Heart right ventricle (tissue), 16 donors: ENCODE results near the gene ERGIC3. TPM values are rescaled to one million over a fixed set of nuclear protein-coding genes. Genes with fewer than 3 reads are reported as not detected.

Experiments used
- ATAC-seq, 8 donors: fragments of 200-7000 bp; cut with Tn5 transposase; one replicate each; pipeline ENCODE4 v1.9.1; 2020; ENCODE audit warnings: mild to moderate bottlenecking in 8 of 8, moderate library complexity in 8 of 8, moderate number of reproducible peaks in 1 of 8
- DNase-seq, 2 donors: peaks; one replicate each; pipeline ENCODE4 v3.0.0-alpha.2; 2020
- H3K27ac ChIP-seq, 10 donors: fragments of 200-600 bp; sonication (generic) in 2 of 10; one replicate each; pipeline versions ENCODE4 v1.5.0 to v1.8.0; 2020 to 2022; ENCODE audit warnings: mild to moderate bottlenecking in 3 of 10
- H3K27me3 ChIP-seq, 7 donors: fragments of 200-600 bp; one replicate each; pipeline ENCODE4 v1.8.0; 2021 to 2022; ENCODE audit warnings: mild to moderate bottlenecking in 2 of 7
- H3K36me3 ChIP-seq, 9 donors: fragments of 200-600 bp; sonication (generic) in 1 of 9; one replicate each; pipeline versions ENCODE4 v1.5.0 to v1.8.0; 2020 to 2022; ENCODE audit warnings: mild to moderate bottlenecking in 2 of 9
- H3K4me1 ChIP-seq, 9 donors: fragments of 200-600 bp; sonication (generic) in 1 of 9; one replicate each; pipeline versions ENCODE4 v1.5.0 to v1.8.0; 2020 to 2022; ENCODE audit warnings: mild to moderate bottlenecking in 4 of 9
- H3K4me3 ChIP-seq, 10 donors: fragments of 200-600 bp; sonication (generic) in 2 of 10; one replicate each; pipeline versions ENCODE4 v1.5.0 to v1.8.0; 2020 to 2022; ENCODE audit warnings: mild to moderate bottlenecking in 7 of 10, moderate library complexity in 2 of 10
- H3K9me3 ChIP-seq, 11 donors: fragments of 200-600 bp in 10 of 11; sonication (generic) in 2 of 11; one replicate each; pipeline versions ENCODE4 v1.5.0 to v1.8.0; 2013 to 2022; ENCODE audit warnings: mild to moderate bottlenecking in 2 of 11, control low read depth in 1 of 11, moderate library complexity in 1 of 11
- CTCF ChIP-seq, 9 donors: fragments of 200-600 bp; sonication (generic) in 2 of 9; IDR thresholded peaks; one replicate each; pipeline versions ENCODE4 v1.5.0 to v1.8.0; 2021 to 2022; ENCODE audit warnings: antibody characterized with exemption in 9 of 9, mild to moderate bottlenecking in 5 of 9, moderate library complexity in 1 of 9
- WGBS, 2 donors: extraction: QIAGEN DNeasy Blood & Tissue Kit; methylation state at CpG; one replicate each; pipeline ENCODE4 v1.1.7; 2013; ENCODE audit warnings: inconsistent platforms in 1 of 2; 5-methylcytosine and 5-hydroxymethylcytosine counted together
- intact Hi-C, 10 donors: fragments of 100-400 bp; cut with DNase I; formaldehyde crosslinking; loops; one replicate each; pipeline versions ENCODE4 v1.11.1 to v1.14.2; 2022
- polyA plus RNA-seq, 2 donors: library from polyadenylated mRNA; stranded (reverse); fragments of 200-250 nt; gene quantifications; one replicate each; pipeline ENCODE4 v1.2.3, GENCODE V29; 2013
- total RNA-seq, 10 donors: library from RNA; stranded (reverse); fragmentation: NEBNext Ultra II Directional in 3 of 10; extraction: Animal tissue kit (Norgen Biotek cat#: 25700) in 3 of 10; gene quantifications; one replicate each; pipeline versions ENCODE4 v1.2.1 to v1.2.4, GENCODE V29; 2021 to 2023
- donor health status: Arrhythmogenic right ventricular cardiomyopathy.
- donor health status: ischemic (EF 13 %, LVEDD 7.1; RV severe dilation, severe dysfunction).
- donor health status: healthy with polysubstance abuse.
- donor health status: DM: no; HTN: yes; CAD: no.
- donor health status: DM: no; HTN: no; CAD: no.
- donor health status: ischemic (EF 25% LVEDD 6.9; RV normal size, moderate dysfunction).
- donor health status: ischemic (EF 25% LVEDD 5.7; RV mildly dilated, moderate dysfunction).
- donor health status: healthy.
- donor health status: DM: yes; HTN: yes; CAD: no.
- donor health status: Ischemic cardiomyopathy.
- donor health status: ischemic (EF 35%, LVEDD 5.7; RV mildly dilated, moderate dysfunction).
- donor health status: nonischemic (EF 11% LVEDD 7.7; RV severe dilation, severe dysfunction).
- donor health status: DM: yes; HTN: yes; CAD: no.
- donor health status: PGD.
- donor health status: ischemic (EF 29% LVEDD 5.4; RV normal size, mild dysfunction).
- donor health status: nonischemic (EF 23%, LVEDD 6.1; RV moderate dilation, normal function).

ERGIC3 gene
- total and polyA plus RNA-seq, 12 donors = 40.9 to 143 (median 103) TPM

- DNase-seq (no peak), ATAC-seq (no peak)
- intact Hi-C loops = loop anchor here in 1 of 10 donors (10.0 kb wide), 1 partner anchor 282 kb away; no protein-coding TSS in a partner anchor
- H3K4me3 ChIP-seq = no peak overlapping the region
- no peak overlapping the region for H3K27ac ChIP-seq
- H3K36me3 ChIP-seq = no peaks in the 10 kb centered on the region
- peaks cover 0 to 18% (median 17%) of the 10 kb centered on the region in 9 donors for H3K4me1 ChIP-seq
- 92 to 95% methylated on average over 15 of the region's 15 CpGs for WGBS, 2 donors
- H3K9me3 ChIP-seq = no peaks in the 10 kb centered on the region
- peaks cover 0 to 35% (median 21%) of the 10 kb centered on the region in 7 donors for H3K27me3 ChIP-seq
- no peak for TF ChIP-seq CTCF (IDR thresholded peaks at IDR 0.05)
Measured at GRCh38 chr20:35602851-35603495, 61.1 kb downstream of the ERGIC3 start.

DNA sequence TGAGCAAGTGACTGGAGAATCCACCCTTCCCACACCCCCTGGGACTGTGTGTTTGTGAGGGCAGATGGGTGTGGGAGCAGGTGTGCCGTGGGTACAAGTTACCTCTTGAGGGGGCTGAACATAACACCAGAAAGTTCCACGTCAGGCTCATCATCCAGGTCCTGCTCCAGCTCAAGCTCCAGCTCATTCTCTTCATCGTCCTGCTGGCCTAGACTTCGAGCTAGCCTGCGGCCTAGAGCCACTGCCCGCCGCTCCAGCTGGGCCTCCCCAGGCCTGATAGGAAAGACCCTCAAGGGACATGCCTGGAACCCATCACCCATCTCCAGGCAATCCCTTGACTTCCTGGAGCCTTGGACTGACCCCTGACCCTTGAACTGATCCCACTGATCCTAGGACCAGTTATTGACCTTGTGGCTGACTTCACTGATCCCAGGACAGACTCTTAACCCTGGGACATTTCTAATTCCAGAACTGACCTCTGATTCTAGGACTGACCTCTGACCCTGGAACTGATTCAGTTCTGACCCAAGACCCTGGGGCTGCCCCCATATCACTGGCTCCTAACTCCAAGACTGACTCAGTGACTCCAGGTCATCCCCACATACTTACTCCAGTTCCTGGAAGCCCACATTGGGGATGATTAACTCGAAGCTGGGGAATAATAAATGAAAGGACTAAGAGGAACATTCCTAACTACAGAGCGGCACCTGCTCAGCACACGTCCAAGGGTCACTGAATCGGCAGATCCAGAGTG is 62.0 kb downstream of the ERGIC3 start:
- Histone ChIP-seq H3K27ac (no peak overlapping the region), H3K4me3 (no peak overlapping the region), H3K9me3 (no peaks in the 10 kb centered on the region), H3K4me1 (peaks cover 0 to 18% (median 17%) of the 10 kb centered on the region in 9 donors), H3K36me3 (no peaks in the 10 kb centered on the region), H3K27me3 (peaks cover 0 to 35% (median 21%) of the 10 kb centered on the region in 7 donors)
- ATAC-seq (no peak), DNase-seq (no peak)
- no peak for TF ChIP-seq CTCF (IDR thresholded peaks at IDR 0.05)
- intact Hi-C loops = loop anchor here in 1 of 10 donors (10.0 kb wide), 1 partner anchor 281 kb away; no protein-coding TSS in a partner anchor
- WGBS, 2 donors = 95% methylated on average over 11 of the region's 11 CpGs

DNA sequence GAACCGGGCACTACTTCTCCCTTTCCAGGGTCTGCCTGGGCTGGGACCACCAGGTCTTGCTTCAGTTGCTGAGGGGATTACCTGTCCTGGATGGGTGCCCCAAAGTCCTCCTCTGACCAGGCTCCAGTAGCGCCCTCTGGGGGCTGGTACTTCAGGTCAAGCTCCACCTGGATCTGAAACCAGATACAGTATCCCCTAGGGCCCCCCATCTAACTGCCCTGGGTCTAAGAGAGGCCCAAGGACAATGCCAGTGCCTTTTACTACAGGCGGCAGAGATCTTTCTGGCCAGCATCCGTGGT is 62.5 kb downstream of the ERGIC3 start:
- intact Hi-C loops = loop anchor here in 1 of 10 donors (10.0 kb wide), 1 partner anchor 280 kb away; no protein-coding TSS in a partner anchor
- H3K36me3 ChIP-seq = no peaks in the 10 kb centered on the region
- peaks cover 0 to 18% (median 17%) of the 10 kb centered on the region in 9 donors for H3K4me1 ChIP-seq
- 65 to 66% methylated on average over 4 of the region's 4 CpGs for WGBS, 2 donors
- DNase-seq (no peak), ATAC-seq (no peak)
- no peak overlapping the region for H3K4me3 ChIP-seq
- no peaks in the 10 kb centered on the region for H3K9me3 ChIP-seq
- H3K27me3 ChIP-seq = peaks cover 0 to 31% (median 21%) of the 10 kb centered on the region in 7 donors
- no peak overlapping the region for H3K27ac ChIP-seq
- peak in 5 of 9 donors; percentile 8 to 30 (median 16) for TF ChIP-seq CTCF (IDR thresholded peaks at IDR 0.05)

GRCh38 chr20:35606127-35606526 is 64.2 kb downstream of the ERGIC3 start:
- Histone ChIP-seq H3K27ac (no peak overlapping the region), H3K9me3 (no peaks in the 10 kb centered on the region), H3K4me3 (no peak overlapping the region), H3K36me3 (no peaks in the 10 kb centered on the region), H3K4me1 (peaks cover 0 to 15% (median 9%) of the 10 kb centered on the region in 9 donors), H3K27me3 (peaks cover 0 to 14% (median 7%) of the 10 kb centered on the region in 7 donors)
- no peak for ATAC-seq
- TF ChIP-seq CTCF (IDR thresholded peaks at IDR 0.05) = no peak
- WGBS, 2 donors = 87 to 89% methylated on average over 4 of the region's 4 CpGs
- DNase-seq = no peak
- intact Hi-C loops = loop anchor here in 1 of 10 donors (10.0 kb wide), 1 partner anchor 279 kb away; no protein-coding TSS in a partner anchor

Other genes starting within 250 kb of the ERGIC3 start
- not detected for gene FAM83C, start 249.7 kb upstream of the ERGIC3 start, total RNA-seq
- gene FAM83C, start 249.7 kb upstream of the ERGIC3 start, polyA plus RNA-seq = under 1 TPM in 1 of 2 donors, not detected in 1; 0.03 TPM
- gene UQCC1, start 130.1 kb upstream of the ERGIC3 start, total RNA-seq = 100 to 1,000 TPM in 9 of 10 donors, 10 to 100 TPM in 1; 74.0 to 136 (median 123) TPM
- gene UQCC1, start 130.1 kb upstream of the ERGIC3 start, polyA plus RNA-seq = 10 to 100 TPM; 48.9 to 75.8 TPM
- gene GDF5, start 103.8 kb upstream of the ERGIC3 start, total RNA-seq = under 1 TPM in 4 of 10 donors, not detected in 6; 0.08 to 0.15 (median 0.11) TPM
- under 1 TPM in 1 of 2 donors, not detected in 1; 0.26 TPM for gene GDF5, start 103.8 kb upstream of the ERGIC3 start, polyA plus RNA-seq
- gene CEP250, start 86.5 kb upstream of the ERGIC3 start, total RNA-seq = 10 to 100 TPM in 9 of 10 donors, 1 to 10 TPM in 1; 9.6 to 18.8 (median 13.8) TPM
- gene CEP250, start 86.5 kb upstream of the ERGIC3 start, polyA plus RNA-seq = 10 to 100 TPM in 1 of 2 donors, 1 to 10 TPM in 1; 4.8 to 15.4 TPM
- gene C20orf173, start 12.4 kb upstream of the ERGIC3 start, total RNA-seq = not detected
- not detected for gene C20orf173, start 12.4 kb upstream of the ERGIC3 start, polyA plus RNA-seq
- gene SPAG4, start 73.8 kb downstream of the ERGIC3 start, total RNA-seq = 10 to 100 TPM in 1 of 10 donors, 1 to 10 TPM in 9; 2.7 to 11.7 (median 4.1) TPM
- 1 to 10 TPM; 4.4 to 8.7 TPM for gene SPAG4, start 73.8 kb downstream of the ERGIC3 start, polyA plus RNA-seq
- gene CPNE1, start 122.8 kb downstream of the ERGIC3 start, total RNA-seq = 10 to 100 TPM; 25.8 to 83.2 (median 53.7) TPM
- gene CPNE1, start 122.8 kb downstream of the ERGIC3 start, polyA plus RNA-seq = 100 to 1,000 TPM in 1 of 2 donors, 10 to 100 TPM in 1; 49.5 to 114 TPM
- gene RBM12, start 122.8 kb downstream of the ERGIC3 start, total RNA-seq = 10 to 100 TPM; 44.6 to 63.0 (median 52.2) TPM
- 1 to 10 TPM; 6.0 to 10.0 TPM for gene RBM12, start 122.8 kb downstream of the ERGIC3 start, polyA plus RNA-seq
- gene NFS1, start 157.3 kb downstream of the ERGIC3 start, total RNA-seq = 10 to 100 TPM; 41.8 to 69.0 (median 59.3) TPM
- 10 to 100 TPM; 29.5 to 49.7 TPM for gene NFS1, start 157.3 kb downstream of the ERGIC3 start, polyA plus RNA-seq
- gene ROMO1, start 157.3 kb downstream of the ERGIC3 start, total RNA-seq = 100 to 1,000 TPM; 128 to 193 (median 156) TPM
- gene ROMO1, start 157.3 kb downstream of the ERGIC3 start, polyA plus RNA-seq = 100 to 1,000 TPM; 595 to 734 TPM
- 100 to 1,000 TPM; 110 to 170 (median 124) TPM for gene RBM39, start 200.2 kb downstream of the ERGIC3 start, total RNA-seq
- gene RBM39, start 200.2 kb downstream of the ERGIC3 start, polyA plus RNA-seq = 100 to 1,000 TPM in 1 of 2 donors, 10 to 100 TPM in 1; 98.8 to 412 TPM
- 10 to 100 TPM; 31.9 to 44.7 (median 37.8) TPM for gene PHF20, start 229.9 kb downstream of the ERGIC3 start, total RNA-seq
- gene PHF20, start 229.9 kb downstream of the ERGIC3 start, polyA plus RNA-seq = 10 to 100 TPM; 23.4 to 34.1 TPM